B cell (primary cell): ENCODE measurements around the gene KLHL17. TPM values are rescaled to one million over a fixed set of nuclear protein-coding genes. Genes with fewer than 3 reads are reported as not detected.
"Not testable (repeated sequence)": the region's sequence is repeated elsewhere in the genome, so short reads cannot be mapped to it uniquely, and the experiment has no call there.

ENCODE experiments used
- ATAC-seq: fragments of 200-7000 bp; cut with Tn5 transposase; one replicate; pipeline ENCODE4 v1.10.0; 2021; ENCODE audit warnings: low read depth, mild to moderate bottlenecking, moderate number of reproducible peaks, moderate library complexity
- CTCF ChIA-PET: fragments of 350-600 bp; sonication (Branson Sonifier 250); formaldehyde crosslinking; loops from one replicate; lab custom pipeline; 2021; ENCODE audit warnings: antibody characterized with exemption, inconsistent platforms; lab: Charles Lee
- POLR2A ChIA-PET: fragments of 350-600 bp; sonication (Branson Sonifier 250); formaldehyde crosslinking; loops from one replicate; lab custom pipeline; 2021; ENCODE audit warnings: antibody characterized with exemption; lab: Charles Lee
- DNase-seq: peaks from one replicate; pipeline ENCODE4 v3.0.0; 2013
- H2AFZ ChIP-seq: 2 replicates; pipeline ENCODE4 v1.6.1; 2012; ENCODE audit warnings: mild to moderate bottlenecking, low read depth, low read length; ENCODE audit not compliant: insufficient read depth, poor library complexity, severe bottlenecking
- H3K27ac ChIP-seq, 2 donors: 1 replicate in 1 of 2; 2 replicates in 1 of 2; pipeline ENCODE4 v1.5.1; 2012 to 2013; ENCODE audit warnings: low read length in 2 of 2, mild to moderate bottlenecking in 2 of 2, moderate library complexity in 1 of 2
- H3K27me3 ChIP-seq, 4 experiments: fragments of 200-600 bp in 1 of 4; sonication (generic) in 1 of 4; replicated peaks in 1 of 4; 1 replicate in 2 of 4; 2 replicates in 2 of 4; pipeline versions ENCODE4 v1.6.1 to v1.7.0; 2013 to 2016; ENCODE audit warnings: low read length in 3 of 4, mild to moderate bottlenecking in 2 of 4, mixed read lengths in 1 of 4, moderate library complexity in 1 of 4; ENCODE audit not compliant: insufficient read depth in 4 of 4, control insufficient read depth in 3 of 4; ENCODE audit errors: control extremely low read depth in 1 of 4
- H3K36me3 ChIP-seq, 2 experiments: replicated peaks in 1 of 2; 1 replicate in 1 of 2; 2 replicates in 1 of 2; pipeline versions ENCODE4 v1.6.1 to v1.7.1; 2013; ENCODE audit warnings: low read length in 1 of 2; ENCODE audit not compliant: insufficient read depth in 2 of 2, control insufficient read depth in 1 of 2; ENCODE audit errors: control extremely low read depth in 1 of 2, extremely low read depth in 1 of 2
- H3K4me1 ChIP-seq, 2 donors: fragments of 200-600 bp in 1 of 2; sonication (generic) in 1 of 2; 1 replicate in 1 of 2; 2 replicates in 1 of 2; pipeline versions ENCODE4 v1.5.1 to v1.6.1; 2013 to 2017; ENCODE audit warnings: low read length in 2 of 2; ENCODE audit not compliant: control insufficient read depth in 2 of 2, insufficient read depth in 2 of 2
- H3K4me2 ChIP-seq: replicated peaks from 2 replicates; pipeline ENCODE3; 2012; ENCODE audit warnings: mild to moderate bottlenecking, low read depth, low read length; ENCODE audit not compliant: poor library complexity, severe bottlenecking
- H3K4me3 ChIP-seq, 5 experiments: fragments of 200-600 bp in 1 of 5; sonication (generic) in 1 of 5; 1 replicate in 3 of 5; 2 replicates in 2 of 5; pipeline versions ENCODE4 v1.5.1 to v1.7.0; 2011 to 2016; ENCODE audit warnings: low read length in 4 of 5, mild to moderate bottlenecking in 4 of 5, low read depth in 2 of 5, control low read depth in 1 of 5, moderate library complexity in 1 of 5; ENCODE audit not compliant: insufficient read depth in 1 of 5; ENCODE audit errors: control extremely low read depth in 1 of 5, extremely low read depth in 1 of 5
- H3K79me2 ChIP-seq: fragments of 200-600 bp; sonication (generic); one replicate; pipeline ENCODE4 v1.6.0; 2016; ENCODE audit warnings: low read length; ENCODE audit not compliant: control insufficient read depth, insufficient read depth
- H3K9ac ChIP-seq: fragments of 200-600 bp; sonication (generic); 2 replicates; pipeline ENCODE4 v1.6.1; 2017; ENCODE audit warnings: mild to moderate bottlenecking, low read length, moderate library complexity
- H3K9me3 ChIP-seq, 3 donors: one replicate each; pipeline versions ENCODE4 v1.6.1 to v1.7.1; 2013; ENCODE audit warnings: low read length in 2 of 3; ENCODE audit not compliant: control insufficient read depth in 2 of 3, insufficient read depth in 1 of 3; ENCODE audit errors: control extremely low read depth in 1 of 3
- H4K20me1 ChIP-seq: 2 replicates; pipeline ENCODE4 v1.6.0; 2012; ENCODE audit warnings: mild to moderate bottlenecking, low read length; ENCODE audit not compliant: insufficient read depth, control insufficient read depth, poor library complexity, severe bottlenecking
- H3K27ac Mint-ChIP-seq: one replicate; pipeline ENCODE4 v1.8.0; 2021; ENCODE audit warnings: mixed read lengths
- H3K27me3 Mint-ChIP-seq: one replicate; pipeline ENCODE4 v1.8.0; 2021; ENCODE audit warnings: mixed read lengths
- H3K4me1 Mint-ChIP-seq: one replicate; pipeline ENCODE4 v1.8.0; 2021; ENCODE audit warnings: mixed read lengths
- H3K4me3 Mint-ChIP-seq: one replicate; pipeline ENCODE4 v1.8.0; 2021; ENCODE audit warnings: mixed read lengths
- H3K9me3 Mint-ChIP-seq: one replicate; pipeline ENCODE4 v1.8.0; 2022; ENCODE audit warnings: mixed read lengths; ENCODE audit not compliant: insufficient read depth
- EZH2 ChIP-seq: IDR thresholded peaks from 2 replicates; pipeline ENCODE4 v1.6.1; 2012; ENCODE audit warnings: borderline replicate concordance, low read depth, mild to moderate bottlenecking, moderate library complexity, low read length; ENCODE audit not compliant: insufficient read depth, poor library complexity, severe bottlenecking
- WGBS: methylation state at CpG from one replicate; pipeline ENCODE4 v1.1.5; 2013; ENCODE audit warnings: missing lambda C conversion rate; ENCODE audit not compliant: insufficient coverage; 5-methylcytosine and 5-hydroxymethylcytosine counted together
- intact Hi-C: fragments of 100-400 bp; cut with micrococcal nuclease; formaldehyde crosslinking; loops from one replicate; pipeline ENCODE4 v1.10.0; 2022
- polyA plus RNA-seq: library from polyadenylated mRNA; depleted of rRNA; stranded (reverse); fragments of >200 nt; gene quantifications from 2 replicates; pipeline ENCODE4 v1.2.3, GENCODE V29; 2012
- total RNA-seq, 2 donors: library from RNA; stranded (reverse); fragments of 120-200 nt in 1 of 2; gene quantifications; 1 replicate in 1 of 2; 2 replicates in 1 of 2; pipeline versions ENCODE4 v1.2.3 to v1.2.4, GENCODE V29; 2013 to 2022
- TF ChIP-seq, protein P1 (sequence below): fragments of 200-600 bp; IDR thresholded peaks from one replicate; pipeline ENCODE4 v1.8.0; 2022; ENCODE audit warnings: antibody characterized with exemption, mild to moderate bottlenecking

KLHL17 gene
- total and polyA plus RNA-seq, 2 donors (not counting 1 experiment from before 2014, with no cell fraction given), result 30.1 to 57.5 TPM

- Mint-ChIP-seq H3K27ac (no peak overlapping the region), H3K4me3 (no peak overlapping the region), H3K27me3 (peaks cover 39% of the 10 kb centered on the region), H3K9me3 (no peaks in the 10 kb centered on the region), H3K4me1 (peaks cover 4% of the 10 kb centered on the region)
- Histone ChIP-seq H3K9me3 (peaks cover 0 to 26% (median 3%) of the 10 kb centered on the region in 3 donors), H3K4me1 (peaks cover 7 to 12% of the 10 kb centered on the region in 2 donors), H3K79me2 (no peaks in the 10 kb centered on the region), H3K4me2 (no peak overlapping the region), H3K27ac (no peak overlapping the region), H2AFZ (no peak overlapping the region), H3K36me3 (no peaks in the 10 kb centered on the region), H4K20me1 (no peaks in the 10 kb centered on the region), H3K4me3 (no peak overlapping the region), H3K9ac (no peak overlapping the region), H3K27me3 (peaks cover 0 to 47% (median 14%) of the 10 kb centered on the region in 4 experiments)
- TF ChIP-seq, protein P1, sequence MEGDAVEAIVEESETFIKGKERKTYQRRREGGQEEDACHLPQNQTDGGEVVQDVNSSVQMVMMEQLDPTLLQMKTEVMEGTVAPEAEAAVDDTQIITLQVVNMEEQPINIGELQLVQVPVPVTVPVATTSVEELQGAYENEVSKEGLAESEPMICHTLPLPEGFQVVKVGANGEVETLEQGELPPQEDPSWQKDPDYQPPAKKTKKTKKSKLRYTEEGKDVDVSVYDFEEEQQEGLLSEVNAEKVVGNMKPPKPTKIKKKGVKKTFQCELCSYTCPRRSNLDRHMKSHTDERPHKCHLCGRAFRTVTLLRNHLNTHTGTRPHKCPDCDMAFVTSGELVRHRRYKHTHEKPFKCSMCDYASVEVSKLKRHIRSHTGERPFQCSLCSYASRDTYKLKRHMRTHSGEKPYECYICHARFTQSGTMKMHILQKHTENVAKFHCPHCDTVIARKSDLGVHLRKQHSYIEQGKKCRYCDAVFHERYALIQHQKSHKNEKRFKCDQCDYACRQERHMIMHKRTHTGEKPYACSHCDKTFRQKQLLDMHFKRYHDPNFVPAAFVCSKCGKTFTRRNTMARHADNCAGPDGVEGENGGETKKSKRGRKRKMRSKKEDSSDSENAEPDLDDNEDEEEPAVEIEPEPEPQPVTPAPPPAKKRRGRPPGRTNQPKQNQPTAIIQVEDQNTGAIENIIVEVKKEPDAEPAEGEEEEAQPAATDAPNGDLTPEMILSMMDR, result no peak
- no peak for TF ChIP-seq EZH2
- intact Hi-C loops, result no loop called here
- CTCF ChIA-PET, result interaction anchor here (2.4 kb wide), 1 partner anchor 9 kb away, joined by 9 read pairs; no protein-coding TSS in a partner anchor
- WGBS, result 64% methylated on average over 9 of the region's 15 CpGs
- POLR2A ChIA-PET, result no interaction called here
- DNase-seq (no peak), ATAC-seq (no peak)
Measured at GRCh38 chr1:993379-993995, 33.1 kb downstream of the KLHL17 start.

GRCh38 chr1:994546-994945 is 34.2 kb downstream of the KLHL17 start:
- POLR2A ChIA-PET, result not testable (repeated sequence)

More at GRCh38 chr1:994546-994945, 34.2 kb downstream of the KLHL17 start:
- peaks cover 0 to 52% (median 15%) of the 10 kb centered on the region in 4 experiments for H3K27me3 ChIP-seq
- H3K4me3 ChIP-seq, H3K27ac ChIP-seq, H2AFZ ChIP-seq, H3K9ac ChIP-seq, H3K4me1 Mint-ChIP-seq, DNase-seq, H3K9me3 Mint-ChIP-seq, ATAC-seq, H3K36me3 ChIP-seq, H3K27ac Mint-ChIP-seq, H4K20me1 ChIP-seq, intact Hi-C loops, H3K4me2 ChIP-seq, H3K79me2 ChIP-seq, H3K4me3 Mint-ChIP-seq: not testable (repeated sequence)
- H3K9me3 ChIP-seq, result peaks cover 0 to 28% (median 3%) of the 10 kb centered on the region in 3 donors
- WGBS, result 81% methylated on average over 4 of the region's 6 CpGs
- CTCF ChIA-PET, result interaction anchor here (2.4 kb wide), 1 partner anchor 10 kb away, joined by 9 read pairs; no protein-coding TSS in a partner anchor
- peaks cover 35% of the 10 kb centered on the region for H3K27me3 Mint-ChIP-seq
- H3K4me1 ChIP-seq, result peaks cover 14 to 18% of the 10 kb centered on the region in 2 donors
